Measurements from ENCODE around the gene AQP12A. TPM values are rescaled to one million over a fixed set of nuclear protein-coding genes. Genes with fewer than 3 reads are reported as not detected.

Gene AQP12A
- polyA plus RNA-seq, 1 of the 3 experiments (the other 2 are of a cell fraction) = not detected

DNA sequence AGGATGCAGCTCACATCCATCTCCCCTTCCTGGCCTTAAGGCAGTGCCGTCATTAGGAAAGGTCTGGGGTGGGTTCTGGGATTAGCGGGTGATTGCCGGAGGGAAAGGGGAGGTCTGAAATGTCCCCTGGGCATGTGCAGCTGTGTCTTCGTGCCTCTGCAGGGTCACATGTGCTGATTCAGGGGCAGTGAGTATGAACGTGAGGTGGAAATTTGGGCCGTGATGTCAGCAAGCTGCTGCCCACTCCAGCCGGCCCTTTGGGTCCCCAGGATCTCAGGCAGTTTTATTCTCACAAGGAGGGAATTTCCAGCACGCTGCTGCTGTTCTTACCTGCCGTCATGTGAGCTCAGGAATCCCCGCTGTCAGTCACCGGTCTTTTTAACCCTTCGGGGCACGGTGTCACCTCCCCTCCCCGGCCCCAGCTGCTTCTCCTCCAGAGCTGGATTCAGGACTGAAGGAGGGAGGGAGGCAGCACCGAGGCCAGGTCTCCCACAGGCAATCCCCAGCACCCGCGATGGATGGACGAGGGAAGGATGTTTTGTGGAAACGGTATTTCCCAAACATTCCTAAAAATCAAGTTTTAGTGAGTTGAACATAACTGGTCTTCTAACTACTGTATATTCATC lies 42.9 kb upstream of the AQP12A start:
- Histone ChIP-seq H3K27ac (ENCODE audit: low read depth in 2 of 2, low read length in 1 of 2) (no peak overlapping the region), H3F3A (replicated peaks; ENCODE audit: insufficient read depth) (no peaks in the 10 kb centered on the region), H3K36me3 (replicated peaks in 1 of 2; ENCODE audit: control insufficient read depth in 1 of 2, insufficient read depth in 2 of 2, low read length in 1 of 2) (no peaks in the 10 kb centered on the region), H3K9me2 (no peaks in the 10 kb centered on the region), H3K4me2 (no peak overlapping the region), H3K79me2 (ENCODE audit: insufficient read depth) (no peaks in the 10 kb centered on the region), H3K9me3 (no peaks in the 10 kb centered on the region), H3K27me3 (ENCODE audit: insufficient read depth) (no peaks in the 10 kb centered on the region; the same call in 1 of the 2 replicates), H3K9ac (no peak overlapping the region), H3K4me3 (ENCODE audit: low read depth in 2 of 2, low read length in 1 of 2) (no peak overlapping the region), H4K20me1 (ENCODE audit: insufficient read depth) (no peaks in the 10 kb centered on the region), H2AFZ (ENCODE audit: low read depth) (no peak overlapping the region), H3K4me1 (ENCODE audit: control insufficient read depth in 1 of 2, insufficient read depth in 2 of 2, low read depth in 1 of 2, low read length in 1 of 2) (no peaks in the 10 kb centered on the region)
- POLR2A ChIA-PET = no interaction called here
- DNase-seq = peak; percentile 25
- WGBS (ENCODE audit: low lambda C conversion rate) = 58% methylated on average over 14 of the region's 19 CpGs
- TF ChIP-seq RFX5 (IDR thresholded peaks at IDR 0.05; ENCODE audit: low read length) (no peak), JUND (IDR thresholded peaks at IDR 0.05) (no peak), SIN3A (IDR thresholded peaks at IDR 0.05; ENCODE audit: borderline replicate concordance, low read depth, low read length) (no peak), ELF1 (IDR thresholded peaks at IDR 0.05) (no peak), CHD2 (IDR thresholded peaks at IDR 0.05; ENCODE audit: low read length, partially characterized antibody) (no peak), MEF2A (IDR thresholded peaks at IDR 0.05; ENCODE audit: borderline replicate concordance, low read depth) (no peak), EP300 (IDR thresholded peaks at IDR 0.05; ENCODE audit: borderline replicate concordance in 1 of 2, low read depth in 1 of 2, low read length in 1 of 2) (no peak), FOXJ3 (CRISPR knock-in tag; IDR thresholded peaks at IDR 0.05) (no peak), POLR2AphosphoS5 (IDR thresholded peaks at IDR 0.05; ENCODE audit: low read depth, low read length) (no peak)
- TF ChIP-seq, protein P1, sequence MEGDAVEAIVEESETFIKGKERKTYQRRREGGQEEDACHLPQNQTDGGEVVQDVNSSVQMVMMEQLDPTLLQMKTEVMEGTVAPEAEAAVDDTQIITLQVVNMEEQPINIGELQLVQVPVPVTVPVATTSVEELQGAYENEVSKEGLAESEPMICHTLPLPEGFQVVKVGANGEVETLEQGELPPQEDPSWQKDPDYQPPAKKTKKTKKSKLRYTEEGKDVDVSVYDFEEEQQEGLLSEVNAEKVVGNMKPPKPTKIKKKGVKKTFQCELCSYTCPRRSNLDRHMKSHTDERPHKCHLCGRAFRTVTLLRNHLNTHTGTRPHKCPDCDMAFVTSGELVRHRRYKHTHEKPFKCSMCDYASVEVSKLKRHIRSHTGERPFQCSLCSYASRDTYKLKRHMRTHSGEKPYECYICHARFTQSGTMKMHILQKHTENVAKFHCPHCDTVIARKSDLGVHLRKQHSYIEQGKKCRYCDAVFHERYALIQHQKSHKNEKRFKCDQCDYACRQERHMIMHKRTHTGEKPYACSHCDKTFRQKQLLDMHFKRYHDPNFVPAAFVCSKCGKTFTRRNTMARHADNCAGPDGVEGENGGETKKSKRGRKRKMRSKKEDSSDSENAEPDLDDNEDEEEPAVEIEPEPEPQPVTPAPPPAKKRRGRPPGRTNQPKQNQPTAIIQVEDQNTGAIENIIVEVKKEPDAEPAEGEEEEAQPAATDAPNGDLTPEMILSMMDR (IDR thresholded peaks at IDR 0.05) = no peak
- TF ChIP-seq, protein P2, sequence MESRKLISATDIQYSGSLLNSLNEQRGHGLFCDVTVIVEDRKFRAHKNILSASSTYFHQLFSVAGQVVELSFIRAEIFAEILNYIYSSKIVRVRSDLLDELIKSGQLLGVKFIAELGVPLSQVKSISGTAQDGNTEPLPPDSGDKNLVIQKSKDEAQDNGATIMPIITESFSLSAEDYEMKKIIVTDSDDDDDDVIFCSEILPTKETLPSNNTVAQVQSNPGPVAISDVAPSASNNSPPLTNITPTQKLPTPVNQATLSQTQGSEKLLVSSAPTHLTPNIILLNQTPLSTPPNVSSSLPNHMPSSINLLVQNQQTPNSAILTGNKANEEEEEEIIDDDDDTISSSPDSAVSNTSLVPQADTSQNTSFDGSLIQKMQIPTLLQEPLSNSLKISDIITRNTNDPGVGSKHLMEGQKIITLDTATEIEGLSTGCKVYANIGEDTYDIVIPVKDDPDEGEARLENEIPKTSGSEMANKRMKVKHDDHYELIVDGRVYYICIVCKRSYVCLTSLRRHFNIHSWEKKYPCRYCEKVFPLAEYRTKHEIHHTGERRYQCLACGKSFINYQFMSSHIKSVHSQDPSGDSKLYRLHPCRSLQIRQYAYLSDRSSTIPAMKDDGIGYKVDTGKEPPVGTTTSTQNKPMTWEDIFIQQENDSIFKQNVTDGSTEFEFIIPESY (IDR thresholded peaks at IDR 0.05; ENCODE audit: borderline replicate concordance, low read depth) = no peak
- TF ChIP-seq, protein P3, sequence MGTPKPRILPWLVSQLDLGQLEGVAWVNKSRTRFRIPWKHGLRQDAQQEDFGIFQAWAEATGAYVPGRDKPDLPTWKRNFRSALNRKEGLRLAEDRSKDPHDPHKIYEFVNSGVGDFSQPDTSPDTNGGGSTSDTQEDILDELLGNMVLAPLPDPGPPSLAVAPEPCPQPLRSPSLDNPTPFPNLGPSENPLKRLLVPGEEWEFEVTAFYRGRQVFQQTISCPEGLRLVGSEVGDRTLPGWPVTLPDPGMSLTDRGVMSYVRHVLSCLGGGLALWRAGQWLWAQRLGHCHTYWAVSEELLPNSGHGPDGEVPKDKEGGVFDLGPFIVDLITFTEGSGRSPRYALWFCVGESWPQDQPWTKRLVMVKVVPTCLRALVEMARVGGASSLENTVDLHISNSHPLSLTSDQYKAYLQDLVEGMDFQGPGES (IDR thresholded peaks at IDR 0.05; ENCODE audit: low read depth, low read length) = no peak
- CTCF ChIA-PET = interaction anchor here (1.7 to 2.0 kb wide), 2 partner anchors 8 to 192 kb away, joined by 6 to 8 read pairs; no protein-coding TSS in a partner anchor

Data from SK-N-SH (cell line).